ENCODE measurements around the gene ELMOD3. TPM values are rescaled to one million over a fixed set of nuclear protein-coding genes. Genes with fewer than 3 reads are reported as not detected.

Gene ELMOD3
- total and polyA plus RNA-seq, 8 donors, result 20.8 to 40.5 (median 31.8) TPM

DNA sequence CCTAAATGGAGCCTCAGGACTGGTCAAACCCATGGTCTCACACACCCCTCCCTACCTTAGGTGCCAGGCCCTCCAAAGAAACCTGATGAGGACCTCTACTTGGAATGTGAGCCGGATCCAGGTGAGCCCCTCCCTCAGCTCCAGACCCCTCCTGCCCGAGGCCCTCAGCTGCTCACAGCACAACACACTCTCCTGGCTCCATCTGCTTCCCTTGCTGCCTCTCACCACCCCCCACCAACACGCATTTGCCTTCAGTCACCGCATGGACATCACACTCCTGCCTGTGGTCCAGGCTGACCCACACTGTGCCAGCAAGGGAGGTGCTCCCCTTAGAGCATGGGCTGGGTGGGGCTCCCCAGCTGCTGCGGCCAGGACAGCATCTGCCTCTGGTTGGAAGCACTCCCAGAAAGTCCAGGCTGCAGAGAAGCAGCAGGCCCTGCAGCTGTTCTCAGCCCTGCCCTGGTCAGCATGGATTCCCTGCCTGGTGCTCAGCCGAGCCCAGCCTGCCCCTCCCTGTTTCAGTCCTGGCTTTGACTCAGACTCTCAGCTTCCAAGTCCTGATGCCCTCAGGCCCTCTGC is 79.0 kb downstream of the ELMOD3 start:
- Histone ChIP-seq H3K4me1 (peaks cover 17 to 62% of the 10 kb centered on the region in 2 donors), H3K9me3 (no peaks in the 10 kb centered on the region), H3K27me3 (no peaks in the 10 kb centered on the region), H3K4me3 (no peak overlapping the region), H3K36me3 (no peaks in the 10 kb centered on the region), H3K27ac (peak overlapping the region in 1 of 2 donors; percentile 20)
- peak in 3 of 4 donors; percentile 75 to 90 (median 76) for DNase-seq
- intact Hi-C loops (cut with DNase I), result no loop called here
- TF ChIP-seq, protein P1, sequence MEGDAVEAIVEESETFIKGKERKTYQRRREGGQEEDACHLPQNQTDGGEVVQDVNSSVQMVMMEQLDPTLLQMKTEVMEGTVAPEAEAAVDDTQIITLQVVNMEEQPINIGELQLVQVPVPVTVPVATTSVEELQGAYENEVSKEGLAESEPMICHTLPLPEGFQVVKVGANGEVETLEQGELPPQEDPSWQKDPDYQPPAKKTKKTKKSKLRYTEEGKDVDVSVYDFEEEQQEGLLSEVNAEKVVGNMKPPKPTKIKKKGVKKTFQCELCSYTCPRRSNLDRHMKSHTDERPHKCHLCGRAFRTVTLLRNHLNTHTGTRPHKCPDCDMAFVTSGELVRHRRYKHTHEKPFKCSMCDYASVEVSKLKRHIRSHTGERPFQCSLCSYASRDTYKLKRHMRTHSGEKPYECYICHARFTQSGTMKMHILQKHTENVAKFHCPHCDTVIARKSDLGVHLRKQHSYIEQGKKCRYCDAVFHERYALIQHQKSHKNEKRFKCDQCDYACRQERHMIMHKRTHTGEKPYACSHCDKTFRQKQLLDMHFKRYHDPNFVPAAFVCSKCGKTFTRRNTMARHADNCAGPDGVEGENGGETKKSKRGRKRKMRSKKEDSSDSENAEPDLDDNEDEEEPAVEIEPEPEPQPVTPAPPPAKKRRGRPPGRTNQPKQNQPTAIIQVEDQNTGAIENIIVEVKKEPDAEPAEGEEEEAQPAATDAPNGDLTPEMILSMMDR (IDR thresholded peaks at IDR 0.05), result no peak
- ATAC-seq, result peak; percentile 51

GRCh38 chr2:85434696-85435095 is 80.1 kb downstream of the ELMOD3 start:
- intact Hi-C loops (cut with DNase I), result no loop called here
- Histone ChIP-seq H3K4me1 (peaks cover 17 to 61% of the 10 kb centered on the region in 2 donors), H3K4me3 (no peak overlapping the region), H3K27me3 (no peaks in the 10 kb centered on the region), H3K27ac (peak overlapping the region in 1 of 2 donors; percentile 20), H3K36me3 (no peaks in the 10 kb centered on the region), H3K9me3 (no peaks in the 10 kb centered on the region)
- ATAC-seq (no peak), DNase-seq (no peak)
- TF ChIP-seq, protein P1 (IDR thresholded peaks at IDR 0.05), result no peak

DNA sequence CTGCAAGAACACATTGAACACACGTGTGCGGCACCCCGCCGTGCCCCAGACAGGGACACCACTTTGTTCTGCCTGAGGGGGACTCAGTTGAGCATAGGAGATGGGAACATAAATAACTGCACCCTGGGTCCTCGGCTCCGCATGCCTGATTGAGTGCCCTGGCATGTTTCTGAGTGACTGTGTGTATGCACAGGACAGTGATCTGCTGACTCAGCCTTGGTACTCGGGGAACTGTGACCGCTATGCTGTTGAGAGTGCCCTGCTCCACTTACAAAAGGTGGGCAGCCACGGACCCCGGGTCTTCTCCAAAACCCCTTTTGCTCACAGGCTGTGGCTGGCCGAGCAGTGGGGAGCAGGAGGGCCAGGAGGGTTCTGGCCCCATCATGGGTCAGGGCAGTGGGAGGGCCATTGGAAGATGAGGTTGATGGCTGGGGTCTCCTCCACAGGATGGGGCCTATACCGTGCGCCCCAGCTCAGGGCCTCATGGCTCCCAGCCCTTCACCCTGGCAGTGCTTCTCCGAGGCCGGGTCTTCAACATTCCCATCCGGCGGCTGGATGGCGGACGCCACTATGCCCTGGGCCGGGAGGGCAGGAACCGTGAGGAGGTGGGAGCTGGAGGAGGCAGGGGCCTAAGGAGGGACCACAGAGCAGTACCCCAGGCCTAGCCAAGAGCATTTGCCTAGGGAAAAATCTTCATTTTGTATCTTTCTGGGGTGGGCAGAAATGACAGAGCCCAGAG is 80.8 kb downstream of the ELMOD3 start:
- no peaks in the 10 kb centered on the region for H3K36me3 ChIP-seq
- H3K4me1 ChIP-seq, result peaks cover 17 to 61% of the 10 kb centered on the region in 2 donors
- H3K27ac ChIP-seq, result no peak overlapping the region
- H3K9me3 ChIP-seq, result no peaks in the 10 kb centered on the region
- peak; percentile 35 for ATAC-seq
- intact Hi-C loops (cut with DNase I), result no loop called here
- no peaks in the 10 kb centered on the region for H3K27me3 ChIP-seq
- H3K4me3 ChIP-seq, result no peak overlapping the region
- DNase-seq, result no peak
- TF ChIP-seq, protein P1 (IDR thresholded peaks at IDR 0.05), result no peak

DNA sequence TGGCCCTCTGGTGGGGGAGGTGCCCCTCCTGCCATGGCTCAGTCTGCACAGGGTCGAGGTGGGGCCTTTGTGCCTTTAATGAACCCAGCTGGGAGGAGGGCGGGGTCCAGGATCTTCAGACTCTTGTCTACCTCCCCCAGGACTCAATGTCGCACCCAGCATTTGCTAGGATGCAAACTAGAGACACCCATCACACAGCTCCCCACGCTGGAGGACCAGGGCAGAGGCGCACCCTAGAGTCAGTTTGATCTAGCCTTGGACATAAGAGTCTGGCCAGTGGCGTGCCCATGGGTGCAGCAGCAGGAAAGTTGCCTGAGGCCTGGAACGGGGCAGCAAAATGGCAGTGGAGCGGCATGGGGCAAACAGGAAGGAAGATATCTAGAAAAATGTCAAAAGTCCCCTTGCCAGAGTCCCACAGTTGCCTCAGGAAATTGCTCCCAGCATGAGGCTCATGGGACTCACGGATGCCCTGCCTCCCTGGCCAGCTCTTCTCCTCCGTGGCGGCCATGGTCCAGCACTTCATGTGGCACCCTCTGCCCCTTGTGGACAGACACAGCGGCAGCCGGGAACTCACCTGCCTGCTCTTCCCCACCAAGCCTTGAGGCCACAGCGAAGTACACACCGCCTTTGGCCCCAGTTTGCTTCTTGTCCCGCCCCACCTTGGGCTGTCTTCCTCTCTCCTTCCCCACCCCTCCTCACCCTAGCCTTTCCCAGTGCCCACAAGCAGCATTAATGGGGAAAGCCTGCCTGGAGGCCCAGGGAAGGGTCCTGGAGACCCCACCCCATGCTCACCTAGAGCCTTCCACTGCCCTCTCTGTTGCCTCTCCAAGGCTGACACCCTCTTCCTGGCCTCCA is 81.6 kb downstream of the ELMOD3 start:
- intact Hi-C loops (cut with DNase I), result no loop called here
- Histone ChIP-seq H3K9me3 (no peaks in the 10 kb centered on the region), H3K27me3 (no peaks in the 10 kb centered on the region), H3K27ac (peak overlapping the region in 1 of 2 donors; percentile 99), H3K36me3 (no peaks in the 10 kb centered on the region), H3K4me1 (peaks cover 17 to 61% of the 10 kb centered on the region in 2 donors), H3K4me3 (no peak overlapping the region)
- no peak for DNase-seq
- no peak for ATAC-seq
- TF ChIP-seq, protein P1 (IDR thresholded peaks at IDR 0.05), result no peak
